Endothelial cell of hepatic sinusoid (primary cell): ENCODE results near the gene DNAH2.

Experiments
- in situ Hi-C: cut with HindIII; loops from 2 replicates; pipeline ENCODE4 v1.10.0; 2017; ENCODE audit warnings: low sequenced_read_pairs

DNAH2 gene

DNA sequence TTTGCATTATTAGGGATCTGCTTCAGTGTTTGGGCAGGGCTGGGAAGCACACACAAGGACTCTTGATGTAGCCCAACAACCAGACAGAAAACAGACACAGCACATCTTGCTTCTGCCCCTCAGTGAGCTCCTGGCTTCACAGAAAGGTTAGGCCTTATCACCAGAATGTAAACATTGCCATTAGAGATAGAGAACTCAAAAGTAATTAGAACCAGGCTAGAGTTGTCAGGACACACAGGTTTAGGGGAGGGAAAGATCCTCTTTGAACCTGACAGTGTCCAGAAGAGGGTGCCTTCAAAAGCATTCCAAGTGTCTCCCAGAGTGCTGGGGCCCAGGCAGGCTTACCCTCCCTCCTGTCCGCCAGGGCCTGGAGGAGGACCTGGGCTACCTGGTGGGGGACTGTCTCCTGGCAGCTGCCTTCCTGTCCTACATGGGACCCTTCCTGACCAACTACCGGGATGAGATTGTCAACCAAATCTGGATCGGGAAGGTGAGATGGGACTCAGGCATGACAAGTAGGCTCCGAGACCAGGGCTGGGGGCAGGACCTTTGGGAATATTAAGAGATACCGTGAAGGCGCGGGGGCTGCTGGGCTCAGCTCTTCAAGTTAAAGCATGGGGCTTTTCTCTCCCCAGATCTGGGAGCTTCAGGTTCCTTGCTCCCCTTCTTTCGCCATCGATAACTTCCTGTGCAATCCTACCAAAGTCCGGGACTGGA, 99.5 kb downstream of the DNAH2 start:
- in situ Hi-C loops, result loop anchor here (10.0 kb wide), 2 partner anchors 52 to 92 kb away; no protein-coding TSS in a partner anchor

DNA sequence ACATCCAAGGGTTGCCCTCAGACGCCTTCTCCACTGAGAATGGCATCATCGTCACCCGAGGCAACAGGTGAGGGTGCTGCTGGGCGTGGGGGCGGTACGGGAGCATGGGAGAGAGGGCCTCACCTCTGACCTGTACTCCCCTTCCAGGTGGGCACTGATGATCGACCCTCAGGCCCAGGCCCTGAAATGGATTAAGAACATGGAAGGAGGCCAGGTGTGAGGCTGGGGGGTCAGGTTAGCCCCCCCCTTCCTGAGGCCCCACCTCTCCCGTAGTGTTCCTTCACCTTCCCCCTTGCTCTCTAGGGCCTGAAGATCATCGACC, 100.1 kb downstream of the DNAH2 start:
- in situ Hi-C loops, result loop anchor here (10.0 kb wide), 2 partner anchors 53 to 93 kb away; no protein-coding TSS in a partner anchor

DNA sequence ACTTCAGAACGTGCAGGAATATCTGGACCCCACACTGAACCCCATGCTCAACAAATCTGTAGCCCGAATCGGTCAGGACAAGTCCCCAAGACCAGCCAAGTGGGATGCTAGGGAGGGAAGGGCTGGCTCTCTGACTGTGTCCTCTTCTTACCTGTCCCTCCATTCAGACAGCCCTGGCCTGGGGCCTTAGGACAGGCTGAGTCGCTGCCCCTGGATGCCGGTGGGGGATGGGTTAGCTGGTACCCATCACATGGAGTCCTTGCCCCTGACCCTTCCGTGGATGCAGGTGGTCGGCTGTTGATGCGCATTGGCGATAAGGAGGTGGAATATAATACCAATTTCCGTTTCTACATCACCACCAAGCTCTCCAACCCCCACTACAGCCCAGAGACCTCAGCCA, 100.5 kb downstream of the DNAH2 start:
- in situ Hi-C loops, result loop anchor here (10.0 kb wide), 2 partner anchors 53 to 93 kb away; no protein-coding TSS in a partner anchor

DNA sequence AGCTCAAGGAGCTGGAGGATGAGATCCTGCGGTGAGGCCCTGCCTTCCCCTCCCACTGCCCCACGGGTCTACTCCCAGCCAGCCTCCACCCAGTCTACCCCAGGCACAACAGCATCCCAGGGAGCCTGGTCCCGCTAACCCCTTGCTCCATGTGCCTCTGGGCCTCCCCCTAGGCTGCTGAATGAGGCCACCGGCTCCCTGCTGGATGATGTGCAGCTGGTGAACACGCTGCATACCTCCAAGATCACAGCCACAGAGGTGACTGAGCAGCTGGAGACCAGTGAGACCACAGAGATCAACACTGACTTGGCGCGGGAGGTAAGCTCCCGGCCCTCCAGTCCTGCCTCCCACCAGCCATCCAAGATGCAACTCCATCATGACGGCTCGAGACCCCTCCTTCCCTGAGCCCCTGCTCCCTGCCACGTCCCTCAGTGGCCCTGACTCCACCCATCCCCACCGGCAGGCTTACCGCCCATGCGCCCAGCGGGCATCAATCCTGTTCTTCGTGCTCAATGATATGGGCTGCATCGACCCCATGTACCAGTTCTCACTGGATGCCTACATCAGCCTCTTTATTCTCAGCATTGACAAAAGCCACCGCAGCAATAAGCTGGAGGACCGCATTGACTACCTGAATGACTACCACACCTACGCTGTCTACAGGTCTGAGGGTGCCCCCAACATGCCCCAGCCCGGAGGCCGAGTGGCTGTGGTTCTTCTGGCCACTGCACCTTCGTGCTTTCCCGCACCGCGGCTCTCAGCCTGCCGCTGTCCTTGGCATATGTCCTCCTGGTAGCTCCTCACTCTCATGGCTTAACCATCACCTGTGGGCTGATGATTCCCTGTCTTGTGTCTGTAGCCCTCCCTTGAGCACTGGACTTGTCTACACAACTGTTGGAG, 101.5 kb downstream of the DNAH2 start:
- in situ Hi-C loops, result loop anchor here (10.0 kb wide), 2 partner anchors 54 to 94 kb away; no protein-coding TSS in a partner anchor

GRCh38 chr17:7820231-7820630, 102.7 kb downstream of the DNAH2 start:
- in situ Hi-C loops, result no loop called here

- in situ Hi-C loops, result no loop called here
Measured at GRCh38 chr17:7822126-7822525, 104.6 kb downstream of the DNAH2 start.

DNA sequence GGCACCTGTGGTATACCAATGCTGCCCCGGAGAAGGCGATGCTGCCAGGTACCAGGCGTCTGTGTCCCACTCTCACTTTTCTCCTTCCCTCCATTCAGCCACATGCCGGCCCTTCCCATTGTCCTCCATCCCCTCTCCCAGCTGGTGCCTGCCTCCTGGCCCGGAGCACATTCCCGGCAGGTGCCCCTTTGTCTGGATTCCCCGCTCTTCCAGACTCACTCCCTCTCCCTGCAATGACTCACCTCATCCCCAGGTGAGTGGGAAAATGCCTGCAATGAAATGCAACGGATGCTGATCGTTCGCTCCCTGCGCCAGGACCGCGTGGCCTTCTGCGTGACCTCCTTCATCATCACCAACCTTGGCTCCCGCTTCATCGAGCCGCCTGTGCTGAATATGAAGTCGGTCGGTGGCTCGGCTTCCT, 106.0 kb downstream of the DNAH2 start:
- in situ Hi-C loops, result no loop called here

- in situ Hi-C loops, result no loop called here
Measured at GRCh38 chr17:7824021-7824924, 106.7 kb downstream of the DNAH2 start.

DNA sequence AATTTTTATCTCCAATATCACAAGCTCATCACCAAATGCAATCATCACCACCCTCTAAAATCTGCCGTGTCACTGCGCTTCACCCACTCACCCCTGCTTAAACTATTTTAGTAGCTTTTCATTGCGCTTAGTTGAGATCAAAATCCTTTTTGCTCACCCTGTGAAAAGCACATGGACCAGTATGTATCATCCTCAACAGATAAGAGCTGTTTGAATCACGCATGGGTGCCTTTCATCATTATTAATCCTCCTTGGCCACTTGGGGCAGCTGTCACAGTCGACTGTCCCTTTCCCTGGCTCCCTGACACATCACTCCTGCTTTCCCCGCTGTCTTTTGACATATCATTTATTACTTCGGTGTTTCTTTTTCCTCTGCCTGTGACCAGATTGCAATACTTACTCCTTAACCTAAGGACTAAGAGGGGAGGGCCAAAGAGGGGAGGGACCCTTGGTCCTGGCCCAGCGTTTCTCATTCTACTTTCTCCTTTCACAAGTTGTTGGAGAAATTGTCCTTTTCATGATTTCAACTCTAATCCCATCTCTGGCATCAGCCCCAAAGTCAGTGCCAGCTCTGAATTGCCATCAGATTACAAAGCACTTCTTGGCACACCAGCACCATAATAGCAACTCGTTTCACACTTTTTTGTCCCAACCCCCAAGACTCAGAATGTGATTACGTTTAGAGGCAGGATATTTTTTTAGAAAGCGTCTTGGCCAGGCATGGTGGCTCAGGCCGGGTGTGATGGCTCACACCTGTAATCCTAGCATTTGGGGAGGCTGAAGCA, 107.9 kb downstream of the DNAH2 start:
- in situ Hi-C loops, result no loop called here

DNA sequence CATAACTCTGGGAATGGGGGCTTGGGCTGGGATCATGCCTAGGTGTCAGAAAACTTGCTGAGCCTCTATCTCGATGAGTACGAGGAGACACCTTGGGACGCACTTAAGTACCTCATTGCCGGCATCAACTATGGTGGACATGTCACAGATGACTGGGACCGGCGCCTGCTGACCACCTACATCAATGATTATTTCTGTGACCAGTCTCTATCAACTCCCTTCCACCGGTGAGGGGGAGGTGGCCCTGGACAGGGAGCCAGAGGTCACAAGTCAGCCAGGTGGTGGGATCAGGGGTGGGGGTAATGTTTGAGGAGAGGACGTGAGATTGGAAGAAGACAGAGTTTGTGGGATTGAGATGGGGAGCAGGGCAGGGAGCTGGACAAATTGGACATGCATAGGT, 113.1 kb downstream of the DNAH2 start:
- in situ Hi-C loops, result no loop called here

DNA sequence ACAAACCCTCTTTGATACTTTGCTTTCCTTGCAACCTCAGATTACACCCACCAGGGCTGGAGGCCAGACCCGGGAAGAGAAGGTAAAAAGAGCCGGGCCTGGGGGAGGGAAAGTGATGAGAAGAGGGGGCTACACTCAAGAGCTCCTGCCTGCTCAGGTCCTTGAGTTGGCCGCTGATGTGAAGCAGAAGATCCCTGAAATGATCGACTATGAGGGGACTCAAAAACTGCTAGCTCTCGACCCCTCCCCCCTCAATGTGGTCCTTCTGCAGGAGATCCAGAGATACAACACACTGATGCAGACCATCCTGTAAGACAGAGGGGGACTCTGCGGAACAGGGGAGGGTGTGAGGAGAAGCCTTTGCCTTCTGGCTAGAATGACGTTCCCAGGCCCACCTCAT, 113.7 kb downstream of the DNAH2 start:
- in situ Hi-C loops, result no loop called here

DNA sequence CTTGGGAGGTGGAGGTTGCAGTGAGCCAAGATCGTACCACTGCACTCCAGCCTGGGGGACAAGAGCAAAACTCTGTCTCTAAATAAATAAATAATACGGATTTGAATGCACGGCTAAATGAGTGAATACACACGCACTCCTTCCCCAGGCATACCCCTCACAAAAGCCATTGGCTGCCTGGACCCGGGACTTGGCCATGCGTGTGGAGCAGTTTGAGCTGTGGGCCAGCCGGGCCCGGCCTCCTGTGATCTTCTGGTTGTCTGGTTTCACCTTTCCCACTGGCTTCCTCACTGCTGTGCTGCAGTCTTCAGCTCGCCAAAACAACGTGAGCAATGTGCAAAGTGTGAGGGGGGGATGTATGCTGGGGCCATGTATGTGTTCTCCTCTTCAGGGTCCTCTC, 114.9 kb downstream of the DNAH2 start:
- in situ Hi-C loops, result no loop called here

DNA sequence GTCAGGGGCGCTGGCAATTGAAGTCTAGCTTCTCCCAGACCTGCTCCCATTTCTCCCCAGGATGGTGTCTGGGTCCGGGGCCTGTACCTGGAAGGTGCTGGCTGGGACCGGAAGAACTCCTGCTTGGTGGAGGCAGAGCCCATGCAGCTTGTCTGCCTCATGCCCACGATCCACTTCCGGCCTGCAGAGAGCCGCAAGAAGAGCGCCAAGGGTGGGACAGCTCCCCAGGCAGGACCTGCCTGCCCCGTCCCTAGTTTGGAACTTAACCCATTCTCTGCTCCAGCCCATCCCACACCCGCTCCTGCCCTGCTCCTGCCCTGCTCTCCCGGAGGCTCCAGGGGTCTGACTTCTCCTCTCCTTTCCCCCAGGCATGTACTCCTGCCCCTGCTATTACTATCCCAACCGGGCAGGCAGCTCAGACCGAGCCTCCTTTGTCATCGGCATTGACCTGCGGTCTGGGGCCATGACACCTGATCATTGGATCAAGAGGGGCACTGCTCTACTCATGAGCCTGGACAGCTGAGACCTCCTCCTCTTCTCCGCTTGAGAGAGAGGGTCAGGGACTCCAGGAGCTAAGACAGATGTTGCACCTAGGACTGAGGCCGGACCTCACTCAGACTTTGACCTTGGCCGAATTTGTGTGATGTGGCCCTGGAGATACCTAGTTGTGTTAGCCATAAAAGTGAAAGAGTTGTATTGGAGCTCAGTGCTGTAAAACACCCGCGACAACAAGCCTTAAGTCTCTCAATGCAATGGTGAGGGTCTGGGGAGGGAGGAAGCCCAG, 115.7 kb downstream of the DNAH2 start:
- in situ Hi-C loops, result no loop called here

- in situ Hi-C loops, result no loop called here
Measured at GRCh38 chr17:7833795-7834541, 116.4 kb downstream of the DNAH2 start, which contains the start of gene KDM6B. TSS of gene KDM6B (plus strand) at chr17:7834217. CDS start at chr17:7845555, 11,338 bp downstream.

DNA sequence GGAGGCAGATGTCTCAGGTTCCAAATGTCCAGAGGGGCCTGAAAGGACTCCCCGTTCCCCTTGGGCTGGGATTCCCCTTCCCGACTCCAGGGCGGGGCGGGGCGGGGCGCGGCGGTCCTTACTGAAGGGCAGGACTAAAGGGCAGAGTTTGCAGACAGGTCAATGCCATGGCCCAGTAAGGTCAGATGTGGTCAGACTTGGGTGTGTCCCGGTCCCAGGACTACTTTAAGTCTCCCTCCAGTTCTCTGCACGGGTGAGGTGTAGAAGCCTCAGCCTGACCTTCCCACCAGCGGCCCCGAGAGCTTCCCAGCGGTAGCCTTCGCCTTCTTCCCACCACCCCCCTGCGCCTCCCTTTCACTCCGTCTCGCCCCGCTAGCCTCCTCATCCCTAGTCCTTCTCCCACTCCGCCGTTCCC, 117.0 kb downstream of the DNAH2 start:
- in situ Hi-C loops, result no loop called here

DNA sequence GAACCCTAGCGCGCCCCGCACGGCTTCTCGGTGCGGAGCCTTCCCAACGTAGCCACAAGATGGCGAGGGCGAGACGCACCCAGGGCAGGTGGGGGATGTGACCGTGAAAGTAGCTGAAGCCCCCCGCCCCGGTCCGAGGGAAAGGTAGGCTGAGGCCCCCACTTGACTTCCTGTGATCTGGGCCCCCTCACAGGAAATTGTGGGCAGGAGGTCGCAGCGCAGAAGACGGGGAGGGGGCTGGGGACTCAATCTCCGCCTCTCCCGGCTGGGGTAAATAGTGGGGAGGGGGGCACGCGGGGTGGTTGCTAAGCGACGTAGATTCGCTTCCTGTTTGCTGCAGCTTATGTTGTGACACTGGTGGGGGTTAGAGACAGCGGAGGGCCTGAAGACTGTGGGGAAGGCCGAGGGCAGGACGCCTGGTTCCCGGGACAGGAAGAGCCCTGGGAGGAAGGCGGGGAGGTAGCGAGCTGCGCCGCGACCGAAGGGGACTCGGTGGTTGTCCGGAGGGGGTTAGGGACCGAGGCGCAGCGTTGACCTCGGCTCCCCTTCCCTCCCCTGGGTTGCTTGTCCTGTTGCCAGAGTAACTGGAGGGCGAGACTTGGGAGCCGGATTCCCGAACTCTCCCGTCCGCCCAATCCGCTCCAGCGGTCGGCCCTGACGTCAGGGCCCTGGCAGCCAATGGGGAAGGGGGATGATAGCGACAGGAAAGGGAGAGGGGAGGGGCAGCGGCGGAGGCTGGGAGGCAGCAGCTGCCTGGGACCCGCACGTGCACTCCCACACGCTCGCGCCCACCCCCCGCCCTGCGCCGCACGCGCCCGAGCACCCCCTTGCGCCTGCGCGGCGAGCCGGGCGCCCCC, 117.6 kb downstream of the DNAH2 start:
- in situ Hi-C loops, result loop anchor here (5.0 kb wide), 1 partner anchor 53 kb away; no protein-coding TSS in a partner anchor

- in situ Hi-C loops, result loop anchor here (5.0 kb wide), 1 partner anchor 54 kb away; no protein-coding TSS in a partner anchor
Measured at GRCh38 chr17:7835814-7836595, 118.5 kb downstream of the DNAH2 start.
